Neural progenitor cell (in vitro differentiated cells): ENCODE data around the gene C22orf31.

Source experiments
- EZH2 ChIP-seq: fragments of 200-600 bp; sonication (generic); IDR thresholded peaks from 2 replicates; pipeline ENCODE4 v1.6.1; 2017; ENCODE audit warnings: antibody characterized with exemption, mild to moderate bottlenecking, moderate library complexity
- TF ChIP-seq, protein P1 (sequence below): fragments of 200-600 bp; sonication (generic); IDR thresholded peaks from 2 replicates; pipeline ENCODE4 v1.5.1; 2017; ENCODE audit warnings: antibody characterized with exemption, mild to moderate bottlenecking

- TF ChIP-seq, protein P1, sequence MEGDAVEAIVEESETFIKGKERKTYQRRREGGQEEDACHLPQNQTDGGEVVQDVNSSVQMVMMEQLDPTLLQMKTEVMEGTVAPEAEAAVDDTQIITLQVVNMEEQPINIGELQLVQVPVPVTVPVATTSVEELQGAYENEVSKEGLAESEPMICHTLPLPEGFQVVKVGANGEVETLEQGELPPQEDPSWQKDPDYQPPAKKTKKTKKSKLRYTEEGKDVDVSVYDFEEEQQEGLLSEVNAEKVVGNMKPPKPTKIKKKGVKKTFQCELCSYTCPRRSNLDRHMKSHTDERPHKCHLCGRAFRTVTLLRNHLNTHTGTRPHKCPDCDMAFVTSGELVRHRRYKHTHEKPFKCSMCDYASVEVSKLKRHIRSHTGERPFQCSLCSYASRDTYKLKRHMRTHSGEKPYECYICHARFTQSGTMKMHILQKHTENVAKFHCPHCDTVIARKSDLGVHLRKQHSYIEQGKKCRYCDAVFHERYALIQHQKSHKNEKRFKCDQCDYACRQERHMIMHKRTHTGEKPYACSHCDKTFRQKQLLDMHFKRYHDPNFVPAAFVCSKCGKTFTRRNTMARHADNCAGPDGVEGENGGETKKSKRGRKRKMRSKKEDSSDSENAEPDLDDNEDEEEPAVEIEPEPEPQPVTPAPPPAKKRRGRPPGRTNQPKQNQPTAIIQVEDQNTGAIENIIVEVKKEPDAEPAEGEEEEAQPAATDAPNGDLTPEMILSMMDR: no peak
- no peak for TF ChIP-seq EZH2
Observed at GRCh38 chr22:29074276-29074772, 12.7 kb upstream of the C22orf31 start.
